Fibroblast of skin of left biceps (primary cell): ENCODE data around the gene HOXC6.

Experiments used
- DNase-seq, 2 experiments: peaks; one replicate each; pipeline ENCODE4 v3.0.0-alpha.2; 2013; ENCODE audit warnings: low read depth in 2 of 2

HOXC6 gene

GRCh38 chr12:54015018-54015931 lies 13.0 kb upstream of the HOXC6 start:
- DNase-seq, result no peak

GRCh38 chr12:54016051-54016450 lies 12.2 kb upstream of the HOXC6 start:
- no peak for DNase-seq

- DNase-seq, result peak; percentile 85 to 87
Measured at GRCh38 chr12:54016478-54016964, 11.7 kb upstream of the HOXC6 start.

- DNase-seq, result no peak
Measured at GRCh38 chr12:54017027-54017788, 11.0 kb upstream of the HOXC6 start.

GRCh38 chr12:54017878-54018467 lies 10.3 kb upstream of the HOXC6 start:
- peak; percentile 95 to 96 for DNase-seq

- DNase-seq, result peak in 1 of 2 experiments; percentile 63
Measured at GRCh38 chr12:54018468-54018984, 9.7 kb upstream of the HOXC6 start.

- no peak for DNase-seq
Measured at GRCh38 chr12:54019091-54019811, 9.0 kb upstream of the HOXC6 start.

GRCh38 chr12:54019924-54020590 lies 8.2 kb upstream of the HOXC6 start:
- no peak for DNase-seq

GRCh38 chr12:54020591-54021405 lies 7.4 kb upstream of the HOXC6 start:
- no peak for DNase-seq

- no peak for DNase-seq
Measured at GRCh38 chr12:54021432-54022013, 6.7 kb upstream of the HOXC6 start.

- no peak for DNase-seq
Measured at GRCh38 chr12:54022960-54023884, 5.0 kb upstream of the HOXC6 start.

- no peak for DNase-seq
Measured at GRCh38 chr12:54024127-54024526, 4.1 kb upstream of the HOXC6 start.

GRCh38 chr12:54024581-54025305 lies 3.5 kb upstream of the HOXC6 start:
- no peak for DNase-seq

- no peak for DNase-seq
Measured at GRCh38 chr12:54025499-54026405, 2.5 kb upstream of the HOXC6 start.

GRCh38 chr12:54026640-54027441 lies 1.4 kb upstream of the HOXC6 start:
- no peak for DNase-seq

GRCh38 chr12:54027442-54027786 lies 826 bp upstream of the HOXC6 start:
- no peak for DNase-seq
